ENCODE data around the gene ZNF513.
"Not testable (repeated sequence)": the region's sequence is repeated elsewhere in the genome, so short reads cannot be mapped to it uniquely, and the experiment has no call there.

The ZNF513 gene, protein sequence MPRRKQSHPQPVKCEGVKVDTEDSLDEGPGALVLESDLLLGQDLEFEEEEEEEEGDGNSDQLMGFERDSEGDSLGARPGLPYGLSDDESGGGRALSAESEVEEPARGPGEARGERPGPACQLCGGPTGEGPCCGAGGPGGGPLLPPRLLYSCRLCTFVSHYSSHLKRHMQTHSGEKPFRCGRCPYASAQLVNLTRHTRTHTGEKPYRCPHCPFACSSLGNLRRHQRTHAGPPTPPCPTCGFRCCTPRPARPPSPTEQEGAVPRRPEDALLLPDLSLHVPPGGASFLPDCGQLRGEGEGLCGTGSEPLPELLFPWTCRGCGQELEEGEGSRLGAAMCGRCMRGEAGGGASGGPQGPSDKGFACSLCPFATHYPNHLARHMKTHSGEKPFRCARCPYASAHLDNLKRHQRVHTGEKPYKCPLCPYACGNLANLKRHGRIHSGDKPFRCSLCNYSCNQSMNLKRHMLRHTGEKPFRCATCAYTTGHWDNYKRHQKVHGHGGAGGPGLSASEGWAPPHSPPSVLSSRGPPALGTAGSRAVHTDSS

GRCh38 chr2:27380626-27381545 lies at the start of gene ZNF513:
TSS of gene ZNF513 (minus strand) at chr2:27380734. CDS start at chr2:27380526, 208 bp downstream.
- DNase-seq = peak; percentile 84 to 86

GRCh38 chr2:27428978-27429541 lies 48.5 kb upstream of the ZNF513 start:
- peak; percentile 60 to 64 for DNase-seq

GRCh38 chr2:27428213-27428977 lies 47.9 kb upstream of the ZNF513 start, which contains the start of gene NRBP1:
TSS of gene NRBP1 (plus strand) at chr2:27428631. CDS start at chr2:27433274, 4,643 bp downstream.
- peak; percentile 90 to 92 for DNase-seq

DNA sequence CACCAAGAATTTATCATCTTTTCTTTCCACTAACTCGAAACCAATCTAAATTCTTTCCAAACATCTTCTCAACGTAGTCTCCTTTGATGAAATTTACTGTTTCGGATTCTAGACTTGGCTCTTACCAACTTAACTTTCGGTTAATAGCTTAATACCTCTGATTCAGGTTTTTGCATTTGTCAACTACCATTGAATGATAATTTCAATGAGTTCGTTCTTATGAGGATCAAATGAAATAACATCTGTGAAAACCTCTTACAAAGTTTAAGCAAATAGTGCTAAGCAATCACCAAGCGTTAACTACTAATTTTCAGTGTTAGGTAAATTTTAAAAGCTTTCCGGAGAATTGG lies 47.3 kb upstream of the ZNF513 start:
- no peak for DNase-seq

DNA sequence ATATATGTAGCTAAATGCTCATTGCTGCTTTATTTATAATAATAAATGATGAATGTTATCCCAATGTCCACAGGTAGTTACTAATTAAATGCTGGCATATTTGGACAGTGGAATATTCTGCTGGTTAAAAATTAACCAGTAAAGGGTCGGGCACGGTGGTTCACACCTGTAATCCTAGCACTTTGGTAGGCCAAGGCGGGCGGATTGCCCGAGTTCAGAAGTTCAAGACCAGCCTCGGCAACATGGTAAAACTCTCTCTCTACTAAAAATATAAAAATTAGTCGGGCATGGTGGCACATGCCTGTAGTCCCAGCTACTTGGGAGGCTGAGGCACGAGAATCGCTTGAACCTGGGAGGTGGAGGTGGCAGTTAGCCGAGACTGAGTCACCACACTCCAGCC lies 44.5 kb upstream of the ZNF513 start:
- not testable (repeated sequence) for DNase-seq

GRCh38 chr2:27422958-27423357 lies 42.4 kb upstream of the ZNF513 start:
- no peak for DNase-seq

DNA sequence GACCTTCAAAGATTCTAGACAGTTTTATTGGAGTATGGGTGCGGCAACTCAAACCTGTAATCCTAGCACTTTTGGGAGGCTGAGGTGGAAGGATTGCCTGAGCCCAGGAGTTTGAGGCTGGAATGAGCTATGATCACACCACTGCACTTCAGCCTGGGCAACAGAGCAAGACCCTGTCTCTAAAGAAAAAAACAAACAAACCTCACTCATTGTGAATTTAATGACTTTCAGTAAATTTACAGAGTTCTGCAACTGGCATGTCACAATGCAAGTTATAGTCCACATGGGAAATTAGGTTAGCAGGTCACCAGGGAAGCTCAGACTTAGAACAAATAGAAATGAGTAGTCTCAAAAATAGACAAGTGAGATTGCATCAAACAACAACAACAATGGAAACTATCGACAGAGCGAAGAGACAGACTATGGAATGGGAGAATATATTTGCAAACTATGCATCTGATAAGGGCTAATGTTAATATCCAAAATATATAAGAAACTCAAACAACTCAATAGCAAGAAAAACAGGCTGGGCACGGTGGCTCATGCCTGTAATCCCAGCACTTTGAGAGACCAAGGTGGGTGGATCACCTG lies 41.2 kb upstream of the ZNF513 start:
- DNase-seq = no peak

- DNase-seq = no peak
These were observed 40.5 kb upstream of the ZNF513 start for GRCh38 chr2:27420996-27421395.

- DNase-seq = no peak
These were observed 35.6 kb upstream of the ZNF513 start for GRCh38 chr2:27416151-27416550.

DNA sequence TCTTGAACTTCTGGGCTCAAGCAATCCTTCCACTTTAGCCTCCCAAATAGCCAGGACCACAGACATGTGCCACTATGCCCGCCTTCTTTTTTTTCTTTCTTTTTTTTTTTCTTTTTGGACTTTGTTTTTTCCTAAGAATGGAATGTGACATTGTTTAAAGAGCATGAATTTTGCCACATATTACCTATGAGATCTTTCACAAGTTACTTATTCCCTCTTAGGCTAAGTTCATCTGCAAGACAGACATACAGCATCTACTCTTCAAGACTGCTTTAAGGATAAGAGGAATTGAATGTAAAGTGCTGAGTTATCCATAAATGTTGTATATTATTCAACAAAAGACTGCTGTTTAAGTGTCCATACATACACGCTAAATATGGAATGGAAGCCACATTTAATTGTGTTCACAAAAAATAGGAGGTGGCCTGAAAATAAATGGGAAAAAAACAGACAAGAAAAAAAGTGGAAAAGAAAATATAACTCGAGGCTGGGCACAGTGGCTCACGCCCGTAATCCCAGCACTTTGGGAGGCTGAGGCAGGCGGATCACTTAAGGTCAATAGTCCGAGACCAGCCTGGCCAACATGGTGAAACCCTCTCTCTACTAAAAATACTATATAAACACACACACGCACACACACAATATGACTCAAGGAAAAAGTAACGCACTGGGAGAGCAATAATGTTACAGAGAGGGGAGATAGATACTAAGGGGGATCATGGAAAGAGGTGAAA lies 32.1 kb upstream of the ZNF513 start:
- DNase-seq = no peak

DNA sequence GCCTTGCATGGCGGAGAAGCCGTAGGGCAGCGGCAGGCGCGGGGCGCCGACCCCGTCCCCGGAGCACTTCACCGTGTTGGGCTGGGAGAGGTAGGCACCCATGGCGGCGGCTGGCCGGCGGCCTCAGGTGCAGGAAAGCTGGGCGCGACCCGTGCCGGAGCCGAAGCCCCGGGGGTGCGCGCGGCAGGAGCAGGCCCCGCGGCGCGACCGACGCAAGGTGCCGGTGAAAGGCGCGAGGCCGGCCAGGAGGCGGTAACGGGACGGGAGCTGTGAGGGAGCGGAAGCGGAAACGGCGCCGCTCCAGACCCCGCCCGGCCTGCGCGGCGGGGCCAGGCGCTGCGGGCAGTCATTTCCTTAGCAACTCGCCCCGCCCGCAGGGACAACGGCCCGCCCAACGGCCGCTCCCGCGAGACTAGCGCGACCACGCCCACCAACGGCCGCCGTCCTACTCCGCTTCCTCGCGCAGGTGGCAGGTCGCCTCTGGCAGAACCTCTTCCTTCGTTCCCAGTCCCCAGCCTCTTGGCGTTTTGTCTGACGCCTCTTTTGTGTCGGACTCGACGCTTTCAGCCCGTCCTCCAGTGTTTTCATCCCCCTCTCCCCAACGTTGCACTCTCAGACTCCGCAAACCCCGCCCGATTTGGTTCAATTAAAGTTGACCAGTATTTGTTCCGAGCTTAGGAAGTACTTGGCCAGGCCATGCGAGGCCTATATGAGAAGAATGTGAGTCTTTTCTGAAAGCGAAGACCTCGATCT lies 29.0 kb upstream of the ZNF513 start, which contains the start of gene PPM1G:
Gene PPM1G (minus strand): TSS at position 271 of the 753 bp plus-strand sequence. CDS start 169 bp downstream, at position 102.
- DNase-seq = peak; percentile 97 to 99

DNA sequence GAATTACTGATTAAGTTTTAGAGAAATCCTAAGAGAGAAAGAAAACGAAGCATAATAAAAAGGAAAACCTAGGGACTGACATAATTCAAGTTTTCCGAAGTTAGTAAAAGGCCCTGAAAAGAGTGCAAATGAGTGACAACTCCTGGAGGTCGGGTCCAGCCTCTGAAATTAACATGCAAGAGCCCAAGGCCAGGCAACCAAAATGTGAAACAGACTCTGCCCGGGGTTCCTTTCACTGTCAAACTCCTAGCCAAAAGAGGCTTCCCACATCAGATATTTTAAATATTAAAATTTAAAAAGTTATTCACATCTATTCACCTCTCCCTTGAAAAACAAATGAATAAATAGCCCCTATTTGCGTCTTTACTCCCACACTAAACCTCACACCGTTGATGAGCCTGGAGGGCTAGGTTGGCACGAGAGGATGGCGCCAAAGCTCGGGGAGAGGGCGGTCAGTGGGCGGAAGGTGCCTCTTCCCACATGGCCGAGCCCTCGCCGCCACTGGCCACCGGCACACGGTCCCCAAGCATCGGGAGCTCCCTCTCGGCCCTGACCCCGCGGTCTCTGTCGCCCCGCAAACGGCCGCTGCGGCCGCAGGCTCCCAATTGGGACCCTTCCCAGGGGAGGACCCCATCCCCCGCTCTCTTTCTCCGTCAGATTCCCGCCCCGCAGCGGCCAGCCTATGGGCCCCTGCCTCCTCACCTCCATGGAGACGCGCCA lies 28.2 kb upstream of the ZNF513 start:
- DNase-seq = peak in 1 of 2 donors; percentile 30

DNA sequence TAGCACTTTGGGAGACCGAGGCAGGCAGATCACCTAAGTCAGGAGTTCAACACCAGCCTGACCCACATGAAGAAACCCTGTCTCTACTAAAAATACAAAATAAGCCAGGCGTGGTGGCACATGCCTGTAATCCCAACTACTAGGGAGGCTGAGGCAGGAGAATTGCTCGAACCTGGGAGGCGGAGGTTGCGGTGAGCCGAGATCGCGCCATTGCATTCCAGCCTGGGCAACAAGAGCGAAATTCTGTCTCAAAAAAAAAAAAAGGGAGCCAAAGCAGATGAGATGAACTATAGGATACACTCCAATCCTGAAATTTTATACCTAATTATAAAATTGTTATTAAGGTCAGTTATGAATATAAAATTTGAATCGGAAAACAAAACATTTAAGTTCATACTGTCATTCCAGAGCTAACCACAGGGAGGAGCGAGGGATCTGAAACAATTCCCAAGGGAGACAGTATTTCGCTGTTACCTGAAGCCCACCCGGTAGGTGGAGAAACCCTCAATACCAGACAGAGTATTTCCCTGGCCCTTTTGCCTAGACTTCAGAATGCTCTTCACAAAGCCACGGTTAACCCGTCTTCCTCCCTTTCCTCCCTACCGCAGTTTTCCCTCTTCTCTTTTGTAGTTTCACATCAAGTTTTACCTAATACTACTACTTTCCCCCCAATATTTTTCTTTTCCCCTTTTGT lies 27.4 kb upstream of the ZNF513 start:
- DNase-seq = no peak

GRCh38 chr2:27400348-27401135 lies 20.0 kb upstream of the ZNF513 start:
- no peak for DNase-seq

- no peak for DNase-seq
These were observed 18.4 kb upstream of the ZNF513 start for GRCh38 chr2:27398962-27399361.

- DNase-seq = no peak
These were observed 12.7 kb upstream of the ZNF513 start for GRCh38 chr2:27393225-27393624.

DNA sequence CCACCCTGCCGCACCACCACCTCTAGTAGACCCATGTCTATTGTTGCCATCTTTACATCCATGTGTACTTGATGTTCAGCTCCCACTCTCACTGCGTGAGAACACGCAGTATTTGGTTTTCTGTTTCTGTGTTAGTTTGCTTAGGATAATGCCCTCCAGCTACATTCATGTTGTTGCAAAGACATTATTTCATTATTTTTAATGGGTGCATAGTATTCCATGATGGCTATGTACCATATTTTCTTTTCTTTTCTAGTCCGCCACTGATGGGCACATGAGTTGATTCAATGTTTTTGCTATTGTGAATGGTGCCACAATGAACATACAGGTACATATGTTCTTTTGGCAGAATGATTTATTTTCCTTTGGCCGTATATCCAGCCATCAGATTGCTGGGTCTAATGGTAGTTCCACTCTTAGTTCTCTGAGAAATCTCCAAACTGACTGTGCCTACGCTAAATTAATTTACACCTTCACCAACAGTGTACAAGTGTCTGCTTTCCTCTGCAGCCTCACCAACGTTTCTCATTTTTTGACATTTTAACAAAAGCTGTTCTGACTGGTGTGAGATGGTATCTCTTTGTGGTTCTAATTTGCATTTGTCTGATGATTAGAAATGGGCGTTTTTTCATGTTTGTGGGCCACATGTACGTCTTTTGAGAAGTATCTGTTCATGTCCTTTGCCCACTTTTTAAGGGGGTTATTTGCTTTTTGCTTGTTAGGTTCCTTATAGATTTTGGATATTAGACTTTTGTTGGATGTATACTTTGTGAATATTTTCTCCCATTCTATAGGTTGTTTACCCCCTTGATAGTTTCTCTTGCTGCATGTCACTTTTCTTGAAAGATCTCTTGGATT lies 10.5 kb upstream of the ZNF513 start:
- no peak for DNase-seq

Data from stimulated activated CD4-positive, alpha-beta T cell treated with anti-CD3 and anti-CD28 coated beads, Interleukin-2, amount 100 ng/mL, for 48 hours (primary cell).